ENCODE data around the gene ANXA9. TPM values are rescaled to one million over a fixed set of nuclear protein-coding genes. Genes with fewer than 3 reads are reported as not detected.

ANXA9 gene
- polyA plus RNA-seq, 1 donor = 2.5 TPM

Other genes starting within 250 kb of the ANXA9 start
- 9.9 TPM for gene CTSS, start 216.5 kb upstream of the ANXA9 start, polyA plus RNA-seq (ENCODE audit: insufficient read length)
- 57.6 TPM for gene CTSK, start 174.0 kb upstream of the ANXA9 start, polyA plus RNA-seq (ENCODE audit: insufficient read length)
- gene ARNT, start 105.7 kb upstream of the ANXA9 start, polyA plus RNA-seq (ENCODE audit: insufficient read length) = 34.5 TPM
- not detected for gene CTXND2, start 95.2 kb upstream of the ANXA9 start, polyA plus RNA-seq (ENCODE audit: insufficient read length)
- gene SETDB1, start 55.9 kb upstream of the ANXA9 start, polyA plus RNA-seq (ENCODE audit: insufficient read length) = 38.6 TPM
- gene CERS2, start 7.5 kb upstream of the ANXA9 start, polyA plus RNA-seq (ENCODE audit: insufficient read length) = 65.9 TPM
- gene MINDY1, start 24.6 kb downstream of the ANXA9 start, polyA plus RNA-seq (ENCODE audit: insufficient read length) = 17.7 TPM
- gene PRUNE1, start 26.2 kb downstream of the ANXA9 start, polyA plus RNA-seq (ENCODE audit: insufficient read length) = 25.1 TPM
- 0.70 TPM for gene BNIPL, start 54.3 kb downstream of the ANXA9 start, polyA plus RNA-seq (ENCODE audit: insufficient read length)
- gene C1orf56, start 65.5 kb downstream of the ANXA9 start, polyA plus RNA-seq (ENCODE audit: insufficient read length) = 6.5 TPM
- 53.3 TPM for gene CDC42SE1, start 77.3 kb downstream of the ANXA9 start, polyA plus RNA-seq (ENCODE audit: insufficient read length)
- gene MLLT11, start 78.1 kb downstream of the ANXA9 start, polyA plus RNA-seq (ENCODE audit: insufficient read length) = 10.4 TPM
- gene GABPB2, start 88.5 kb downstream of the ANXA9 start, polyA plus RNA-seq (ENCODE audit: insufficient read length) = 5.2 TPM
- gene SEMA6C, start 164.3 kb downstream of the ANXA9 start, polyA plus RNA-seq (ENCODE audit: insufficient read length) = 97.0 TPM
- gene TNFAIP8L2, start 174.4 kb downstream of the ANXA9 start, polyA plus RNA-seq (ENCODE audit: insufficient read length) = 1.7 TPM
- gene LYSMD1, start 183.6 kb downstream of the ANXA9 start, polyA plus RNA-seq (ENCODE audit: insufficient read length) = 12.2 TPM
- 40.0 TPM for gene SCNM1, start 183.9 kb downstream of the ANXA9 start, polyA plus RNA-seq (ENCODE audit: insufficient read length)
- 43.2 TPM for gene TMOD4, start 193.7 kb downstream of the ANXA9 start, polyA plus RNA-seq (ENCODE audit: insufficient read length)
- gene VPS72, start 207.9 kb downstream of the ANXA9 start, polyA plus RNA-seq (ENCODE audit: insufficient read length) = 46.7 TPM
- 36.6 TPM for gene PIP5K1A, start 216.3 kb downstream of the ANXA9 start, polyA plus RNA-seq (ENCODE audit: insufficient read length)

Data from forelimb muscle (tissue), 1 donor.